ENCODE results near the gene FAM76B. TPM values are rescaled to one million over a fixed set of nuclear protein-coding genes. Genes with fewer than 3 reads are reported as not detected.

FAM76B gene
- total RNA-seq, 3 donors from 2014 or later, result 19.8 to 25.3 (median 23.2) TPM

DNA sequence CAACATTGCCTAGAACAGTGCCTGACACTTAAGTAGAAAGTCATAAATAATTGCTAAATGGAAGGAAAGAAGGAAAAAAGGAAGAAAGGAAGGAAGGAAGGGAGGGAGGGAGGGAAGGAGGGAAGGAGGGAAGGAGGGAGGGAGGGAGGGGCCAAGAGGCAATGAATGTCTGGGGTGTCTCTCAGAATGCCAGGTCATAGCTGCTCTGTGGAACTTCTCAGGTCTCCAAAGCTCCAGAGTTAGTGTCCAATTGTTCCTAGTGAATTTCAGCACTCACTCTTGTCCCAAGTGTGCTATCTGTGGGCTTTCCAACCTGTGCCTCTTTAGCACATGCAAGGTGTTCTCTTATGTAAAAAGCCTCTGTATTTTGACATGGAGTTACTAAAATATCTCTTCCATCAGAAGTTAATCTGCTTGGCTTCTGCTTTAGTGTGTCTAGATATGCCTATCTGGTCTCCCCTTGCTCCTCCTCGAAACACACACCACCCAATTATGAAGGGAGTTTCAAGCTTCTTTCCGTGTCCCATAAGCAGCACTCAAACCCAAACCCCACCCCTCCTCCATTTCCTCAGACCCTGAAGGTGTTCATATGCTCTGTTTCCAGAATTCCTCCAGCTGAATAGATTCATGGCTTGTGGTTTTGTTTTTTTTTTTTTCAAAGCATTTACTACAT, 56.5 kb downstream of the FAM76B start:
- Mint-ChIP-seq H3K27me3 (ENCODE audit: low read depth) (no peaks in the 10 kb centered on the region), H3K9me3 (no peaks in the 10 kb centered on the region), H3K36me3 (ENCODE audit: insufficient read depth) (no peaks in the 10 kb centered on the region), H3K4me3 (no peak overlapping the region), H3K4me1 (ENCODE audit: low read depth) (peaks cover 6% of the 10 kb centered on the region)
- DNase-seq (no peak), ATAC-seq (no peak)

DNA sequence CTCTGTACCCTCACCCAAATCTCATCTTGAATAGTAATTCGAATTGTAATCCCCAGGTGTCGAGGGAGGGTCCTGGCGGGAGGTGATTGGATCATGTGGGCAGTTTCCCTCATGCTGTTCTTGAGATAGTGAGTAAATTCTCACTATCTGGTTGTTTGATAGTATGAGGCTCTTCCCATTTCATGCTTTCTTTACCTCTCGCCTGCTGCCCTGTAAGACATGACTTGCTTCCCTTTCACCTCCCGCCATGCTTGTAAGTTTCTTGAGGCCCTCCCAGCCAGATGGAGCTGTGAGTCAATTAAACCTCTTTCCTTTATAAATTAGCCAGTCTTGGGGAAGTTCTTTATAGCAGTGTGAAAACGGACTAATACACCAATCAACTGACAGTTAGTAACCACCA, 60.1 kb downstream of the FAM76B start:
- Mint-ChIP-seq H3K4me3 (no peak overlapping the region), H3K4me1 (ENCODE audit: low read depth) (peaks cover 5% of the 10 kb centered on the region), H3K27me3 (ENCODE audit: low read depth) (no peaks in the 10 kb centered on the region), H3K9me3 (no peaks in the 10 kb centered on the region), H3K36me3 (ENCODE audit: insufficient read depth) (no peaks in the 10 kb centered on the region)
- no peak for DNase-seq
- ATAC-seq, result no peak

DNA sequence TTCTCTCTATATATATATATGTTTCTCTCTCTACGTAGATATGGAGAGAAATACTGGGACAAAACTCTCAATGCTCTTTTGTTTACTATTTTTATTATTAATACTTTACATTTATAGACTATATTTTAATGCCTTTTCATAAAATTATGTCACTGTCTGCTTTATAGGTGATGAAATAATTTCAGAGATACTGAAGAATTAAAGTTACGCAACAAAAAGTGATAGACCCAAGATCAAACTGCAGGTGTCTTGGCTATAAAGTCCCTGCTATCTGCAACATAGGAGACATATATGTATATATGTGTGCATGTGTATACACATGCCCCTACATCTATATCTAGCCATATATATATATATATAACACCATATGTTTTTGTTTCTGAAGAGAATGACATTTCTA, 60.8 kb downstream of the FAM76B start:
- Mint-ChIP-seq H3K36me3 (ENCODE audit: insufficient read depth) (no peaks in the 10 kb centered on the region), H3K9me3 (no peaks in the 10 kb centered on the region), H3K4me3 (no peak overlapping the region), H3K27me3 (ENCODE audit: low read depth) (no peaks in the 10 kb centered on the region), H3K4me1 (ENCODE audit: low read depth) (peaks cover under 1% of the 10 kb centered on the region)
- DNase-seq (no peak), ATAC-seq (no peak)

DNA sequence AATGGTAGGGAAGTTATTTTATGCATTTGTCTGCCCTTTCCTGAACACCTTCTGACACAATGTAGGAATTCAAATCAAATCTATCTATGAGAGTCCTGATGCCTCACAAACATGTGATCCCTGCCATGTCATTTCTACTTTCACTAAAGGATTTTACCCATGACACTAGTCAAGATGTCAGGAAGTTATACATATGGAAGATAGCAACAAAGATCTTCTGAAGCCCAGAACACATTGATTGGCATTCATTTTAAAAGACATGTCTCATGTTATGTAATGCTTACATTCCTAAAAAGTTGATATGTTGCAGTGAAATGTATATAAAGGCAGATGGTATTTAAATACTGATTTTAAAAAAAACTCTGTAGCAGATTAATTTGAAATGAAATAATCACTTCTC, 61.5 kb downstream of the FAM76B start:
- no peaks in the 10 kb centered on the region for H3K4me1 Mint-ChIP-seq (ENCODE audit: low read depth)
- no peaks in the 10 kb centered on the region for H3K9me3 Mint-ChIP-seq
- H3K36me3 Mint-ChIP-seq (ENCODE audit: insufficient read depth), result no peaks in the 10 kb centered on the region
- H3K4me3 Mint-ChIP-seq, result no peak overlapping the region
- DNase-seq (no peak), ATAC-seq (no peak)
- H3K27me3 Mint-ChIP-seq (ENCODE audit: low read depth), result no peaks in the 10 kb centered on the region

- no peak for DNase-seq
- no peaks in the 10 kb centered on the region for H3K9me3 Mint-ChIP-seq
- H3K4me1 Mint-ChIP-seq (ENCODE audit: low read depth), result no peaks in the 10 kb centered on the region
- no peaks in the 10 kb centered on the region for H3K36me3 Mint-ChIP-seq (ENCODE audit: insufficient read depth)
- no peak for ATAC-seq
- H3K27me3 Mint-ChIP-seq (ENCODE audit: low read depth), result no peaks in the 10 kb centered on the region
- no peak overlapping the region for H3K4me3 Mint-ChIP-seq
Observed at GRCh38 chr11:95727620-95728019, 62.0 kb downstream of the FAM76B start.

DNA sequence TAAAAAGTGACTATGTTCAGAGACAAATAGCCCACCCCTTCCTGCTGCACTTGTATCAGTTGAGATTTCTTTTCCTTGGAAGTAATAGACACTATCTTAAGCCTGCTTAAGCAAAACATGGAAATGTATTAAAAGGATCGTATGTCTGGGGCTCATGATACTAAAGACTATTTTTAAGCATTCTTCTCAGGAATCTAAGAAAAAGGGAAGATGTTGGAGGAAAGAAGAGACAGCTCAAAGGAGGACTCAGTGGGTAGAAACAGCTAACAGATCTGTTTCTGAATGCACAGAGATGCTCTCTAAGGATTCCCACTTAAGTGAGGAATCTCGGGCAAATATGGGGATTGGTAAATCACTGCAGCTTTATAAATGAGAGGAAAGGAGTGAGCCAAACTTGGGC, 62.5 kb downstream of the FAM76B start:
- Mint-ChIP-seq H3K4me1 (ENCODE audit: low read depth) (no peaks in the 10 kb centered on the region), H3K27me3 (ENCODE audit: low read depth) (no peaks in the 10 kb centered on the region), H3K36me3 (ENCODE audit: insufficient read depth) (no peaks in the 10 kb centered on the region), H3K4me3 (no peak overlapping the region), H3K9me3 (no peaks in the 10 kb centered on the region)
- no peak for ATAC-seq
- DNase-seq, result no peak

GRCh38 chr11:95725196-95725595, 64.4 kb downstream of the FAM76B start:
- Mint-ChIP-seq H3K27me3 (ENCODE audit: low read depth) (no peaks in the 10 kb centered on the region), H3K4me3 (no peak overlapping the region), H3K4me1 (ENCODE audit: low read depth) (peaks cover 11% of the 10 kb centered on the region), H3K9me3 (no peaks in the 10 kb centered on the region), H3K36me3 (ENCODE audit: insufficient read depth) (no peaks in the 10 kb centered on the region)
- ATAC-seq (no peak), DNase-seq (no peak)

DNA sequence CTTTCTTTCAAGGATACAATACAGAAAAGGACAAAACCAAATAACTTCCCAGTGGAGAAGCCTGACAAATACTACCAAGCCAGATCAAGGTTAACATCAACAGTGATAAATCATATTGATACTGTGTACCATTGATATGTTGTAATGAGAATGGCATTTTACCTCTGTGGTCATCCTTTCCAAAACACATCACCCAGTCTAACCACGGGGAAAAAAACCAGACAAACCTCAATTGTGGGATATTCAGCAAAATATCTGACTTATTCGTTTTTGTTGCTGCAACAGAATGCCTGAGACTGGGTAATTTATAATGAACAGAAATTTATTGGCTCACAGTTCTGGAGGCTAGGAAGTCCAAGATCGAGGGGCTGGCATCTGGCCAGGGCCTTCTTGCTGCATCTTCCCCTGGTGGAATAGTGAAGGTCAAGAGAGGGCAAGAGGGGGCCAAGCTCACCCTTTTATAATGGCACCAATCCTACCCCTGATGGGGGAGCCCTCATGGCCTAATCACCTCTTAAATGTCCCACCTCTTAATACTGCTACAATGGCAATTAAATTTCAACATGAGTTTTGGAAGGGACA, 66.1 kb downstream of the FAM76B start:
- Mint-ChIP-seq H3K27me3 (ENCODE audit: low read depth) (no peaks in the 10 kb centered on the region), H3K36me3 (ENCODE audit: insufficient read depth) (no peaks in the 10 kb centered on the region), H3K4me1 (ENCODE audit: low read depth) (peaks cover 22% of the 10 kb centered on the region), H3K4me3 (no peak overlapping the region), H3K9me3 (no peaks in the 10 kb centered on the region)
- no peak for DNase-seq
- no peak for ATAC-seq

- H3K36me3 Mint-ChIP-seq (ENCODE audit: insufficient read depth), result no peaks in the 10 kb centered on the region
- H3K27me3 Mint-ChIP-seq (ENCODE audit: low read depth), result no peaks in the 10 kb centered on the region
- DNase-seq (no peak), ATAC-seq (no peak)
- no peaks in the 10 kb centered on the region for H3K9me3 Mint-ChIP-seq
- peaks cover 42% of the 10 kb centered on the region for H3K4me1 Mint-ChIP-seq (ENCODE audit: low read depth)
- H3K4me3 Mint-ChIP-seq, result no peak overlapping the region
Observed at GRCh38 chr11:95720195-95720594, 69.4 kb downstream of the FAM76B start.

Other genes starting within 250 kb of the FAM76B start
- gene CEP57, start 716 bp upstream of the FAM76B start, total RNA-seq, result 10 to 100 TPM; 27.7 to 40.1 (median 39.0) TPM
- gene MTMR2, start 134.3 kb upstream of the FAM76B start, total RNA-seq, result 10 to 100 TPM; 50.4 to 57.1 (median 54.1) TPM

Measured in activated T-cell treated with anti-CD3 and anti-CD28 coated beads, Interleukin-2, amount 50 U/mL, for 4 hours (primary cell).